A549 (cell line): ENCODE measurements around the gene TMEM267. TPM values are rescaled to one million over a fixed set of nuclear protein-coding genes. Genes with fewer than 3 reads are reported as not detected.

Experiments
- ATAC-seq, 2 experiments: fragments of 200-7000 bp in 1 of 2; fragments of >200 bp in 1 of 2; cut with Nextera tagmentation in 1 of 2; cut with Tn5 transposase in 1 of 2; 3 replicates each; pipeline versions ENCODE4 v1.8.0 to v1.9.1; 2018 to 2020; ENCODE audit warnings: mild to moderate bottlenecking in 1 of 2, moderate library complexity in 1 of 2
- CTCF ChIA-PET: fragments of 300-600 bp; sonication (Branson Sonifier 250); formaldehyde crosslinking; extraction: SDS; loops from one replicate; lab custom pipeline; 2021; ENCODE audit warnings: antibody characterized with exemption, inconsistent platforms; lab: Yijun Ruan, JAX
- POLR2A ChIA-PET: fragments of 350-600 bp; formaldehyde crosslinking; extraction: SDS; loops from one replicate; lab custom pipeline; 2021; ENCODE audit warnings: antibody characterized with exemption, inconsistent platforms; lab: Yijun Ruan, JAX
- DNase-seq, 2 experiments: peaks; one replicate each; pipeline versions ENCODE4 v3.0.0 to v3.0.0-alpha.2; 2011 to 2016; ENCODE audit warnings: low read depth in 1 of 2, low spot score in 1 of 2
- FAIRE-seq: peaks from 2 replicates; lab custom pipeline; 2011; peaks lifted over from hg19 to GRCh38; lab: Jason Lieb, UNC
- H3K27ac ChIP-seq, 2 experiments: fragments of >200 bp; sonication (Bioruptor Twin); formaldehyde crosslinking; 3 replicates each; pipeline ENCODE4 v1.5.1; 2016 to 2017
- H3K4me1 ChIP-seq: fragments of >200 bp; sonication (Bioruptor Twin); formaldehyde crosslinking; 3 replicates; pipeline ENCODE4 v1.6.1; 2016
- H3K4me2 ChIP-seq: fragments of >200 bp; sonication (Bioruptor Twin); formaldehyde crosslinking; 3 replicates; pipeline ENCODE4 v1.6.1; 2016
- H3K4me3 ChIP-seq: fragments of >200 bp; sonication (Bioruptor Twin); formaldehyde crosslinking; 3 replicates; pipeline ENCODE4 v1.5.1; 2016
- H3K9me3 ChIP-seq: fragments of >200 bp; sonication (Bioruptor Twin); formaldehyde crosslinking; 3 replicates; pipeline ENCODE4 v1.6.1; 2016
- ATOH8 ChIP-seq: fragments of 250-450 bp; sonication (Bioruptor Pico); IDR thresholded peaks from 2 replicates; pipeline ENCODE4 v1.5.0; 2020; ENCODE audit warnings: low read depth, mild to moderate bottlenecking, moderate library complexity
- CBX2 ChIP-seq: fragments of 200-600 bp; sonication (generic); IDR thresholded peaks from 2 replicates; pipeline ENCODE4 v1.6.1; 2016; ENCODE audit warnings: low read depth, mild to moderate bottlenecking, borderline replicate concordance
- CEBPB ChIP-seq, 2 experiments: fragments of >200 bp in 1 of 2; sonication (Bioruptor Twin) in 1 of 2; formaldehyde crosslinking in 1 of 2; IDR thresholded peaks; 2 replicates each; pipeline ENCODE4 v1.6.1; 2012 to 2016
- CTCF ChIP-seq: fragments of >200 bp; sonication (Bioruptor Twin); formaldehyde crosslinking; IDR thresholded peaks from 3 replicates; pipeline ENCODE4 v1.5.1; 2016
- EHF ChIP-seq: fragments of 250-450 bp; sonication (Bioruptor Pico); IDR thresholded peaks from 2 replicates; pipeline ENCODE4 v1.5.0; 2020; ENCODE audit warnings: mild to moderate bottlenecking
- EP300 ChIP-seq, 2 experiments: fragments of >200 bp; sonication (Bioruptor Twin); formaldehyde crosslinking; IDR thresholded peaks; 2 replicates in 1 of 2; 3 replicates in 1 of 2; pipeline ENCODE4 v1.6.1; 2016 to 2017
- ESRRA ChIP-seq: fragments of 150-350 bp; IDR thresholded peaks from 2 replicates; pipeline ENCODE4 v1.6.1; 2014; ENCODE audit warnings: mild to moderate bottlenecking, low read length, borderline replicate concordance
- HMGXB4 ChIP-seq: fragments of 250-450 bp; sonication (Bioruptor Pico); IDR thresholded peaks from 2 replicates; pipeline ENCODE4 v1.5.0; 2021; ENCODE audit warnings: mild to moderate bottlenecking, moderate library complexity, borderline replicate concordance
- HOXB13 ChIP-seq: fragments of 250-450 bp; sonication (Bioruptor Pico); IDR thresholded peaks from 2 replicates; pipeline ENCODE4 v1.5.0; 2020; ENCODE audit warnings: low read depth, mild to moderate bottlenecking, moderate library complexity
- HOXB5 ChIP-seq: fragments of 250-450 bp; sonication (Bioruptor Pico); IDR thresholded peaks from 2 replicates; pipeline ENCODE4 v1.5.0; 2020; ENCODE audit warnings: mild to moderate bottlenecking, moderate library complexity
- JUN ChIP-seq, 2 experiments: fragments of >200 bp; sonication (Bioruptor Twin); formaldehyde crosslinking; IDR thresholded peaks; 2 replicates in 1 of 2; 3 replicates in 1 of 2; pipeline ENCODE4 v1.6.1; 2016 to 2017
- JUNB ChIP-seq: fragments of >200 bp; sonication (Bioruptor Twin); formaldehyde crosslinking; IDR thresholded peaks from 2 replicates; pipeline ENCODE4 v1.6.1; 2016
- MAX ChIP-seq: IDR thresholded peaks from 2 replicates; pipeline ENCODE4 v1.6.1; 2012
- MYC ChIP-seq: IDR thresholded peaks from 2 replicates; pipeline ENCODE4 v1.6.1; 2012; ENCODE audit warnings: mild to moderate bottlenecking, inconsistent platforms, low read length, improper control_type of control experiment, borderline replicate concordance
- NR3C1 ChIP-seq: fragments of >200 bp; sonication (Bioruptor Twin); formaldehyde crosslinking; IDR thresholded peaks from 3 replicates; pipeline ENCODE4 v1.6.1; 2017
- USF2 ChIP-seq: fragments of 450-650 bp; IDR thresholded peaks from 2 replicates; pipeline ENCODE4 v1.6.1; 2014; ENCODE audit warnings: antibody characterized with exemption
- ZNF302 ChIP-seq: fragments of 250-450 bp; sonication (Bioruptor Pico); IDR thresholded peaks from 2 replicates; pipeline ENCODE4 v1.9.0; 2021; ENCODE audit warnings: inconsistent platforms, mild to moderate bottlenecking, moderate library complexity
- ZSCAN20 ChIP-seq: fragments of 250-450 bp; sonication (Bioruptor Pico); IDR thresholded peaks from 2 replicates; pipeline ENCODE4 v1.8.0; 2022; ENCODE audit warnings: mild to moderate bottlenecking, moderate library complexity
- WGBS: methylation state at CpG from one replicate; pipeline ENCODE4 v1.1.6; 2017; ENCODE audit errors: missing lambda C conversion rate; 5-methylcytosine and 5-hydroxymethylcytosine counted together
- polyA plus RNA-seq, 4 experiments: library from polyadenylated mRNA; depleted of rRNA in 3 of 4; stranded (reverse); fragments of >200 nt; fragmentation: RNase III in 1 of 4; extraction: RNeasy Plus Mini Kit Qiagen cat#74134 plus additional on column Dnase treatment in 1 of 4; gene quantifications; 2 replicates in 3 of 4; 3 replicates in 1 of 4; pipeline ENCODE4 v1.2.3, GENCODE V29; 2011 to 2017

The TMEM267 gene
- polyA plus RNA-seq, 2 of the 4 experiments (the other 2 are of a cell fraction), result 15.8 to 46.1 TPM

- no peak for DNase-seq
- 0 out of 6 replicates have a peak, but pooled peaks of 1 of the 2 experiments have one; percentile 41 for ATAC-seq
- no peak for FAIRE-seq
- CTCF ChIA-PET, result interaction anchor here (1.3 kb wide), 1 partner anchor 13 kb away, joined by 5 read pairs; the partner anchor contains the start of gene TMEM267
- no peaks in the 10 kb centered on the region for H3K9me3 ChIP-seq
- POLR2A ChIA-PET, result interaction anchor here (0.6 to 0.8 kb wide), 2 partner anchors 14 kb away, joined by 3 read pairs; partner anchors contain the start of gene TMEM267
- no peak overlapping the region for H3K27ac ChIP-seq
- TF ChIP-seq ZNF302 (no peak), MYC (no peak), ZSCAN20 (CRISPR knock-in tag) (no peak), EHF (CRISPR knock-in tag) (no peak), ATOH8 (CRISPR knock-in tag) (no peak), EP300 (IDR thresholded peaks at IDR 0.05) (no peak), HOXB13 (CRISPR knock-in tag) (no peak), HOXB5 (no peak), CTCF (no peak), ESRRA (no peak), NR3C1 (no peak), JUNB (no peak), CBX2 (no peak)
- WGBS, result 78% methylated on average over 5 of the region's 5 CpGs
- H3K4me3 ChIP-seq, result no peak overlapping the region
- H3K4me1 ChIP-seq, result no peaks in the 10 kb centered on the region
- H3K4me2 ChIP-seq, result no peak overlapping the region
These were observed 13.8 kb upstream of the TMEM267 start for GRCh38 chr5:43497311-43498104.

- FAIRE-seq, result peak; percentile 18
- POLR2A ChIA-PET, result interaction anchor here (1.5 kb wide), 1 partner anchor 23 kb away, joined by 4 read pairs; the partner anchor contains the start of gene C5orf34
- WGBS, result 93% methylated on average over 1 of the region's 1 CpG
These were observed 7.7 kb upstream of the TMEM267 start for GRCh38 chr5:43491326-43491725.

GRCh38 chr5:43486353-43486752 lies 2.7 kb upstream of the TMEM267 start:
- Histone ChIP-seq H3K27ac (no peak overlapping the region), H3K9me3 (no peaks in the 10 kb centered on the region), H3K4me2 (no peak overlapping the region), H3K4me3 (no peak overlapping the region), H3K4me1 (peaks cover 22% of the 10 kb centered on the region)
- CTCF ChIA-PET, result interaction anchor here (0.5 to 3.6 kb wide), 5 partner anchors 58 to 209 kb away, joined by 3 to 55 read pairs (median 4); no protein-coding TSS in a partner anchor
- FAIRE-seq (no peak), DNase-seq (no peak), ATAC-seq (no peak)
- 74% methylated on average over 3 of the region's 3 CpGs for WGBS
- TF ChIP-seq USF2 (no peak), HMGXB4 (CRISPR knock-in tag) (no peak), JUN (IDR thresholded peaks at IDR 0.05) (no peak), HOXB5 (no peak)
- POLR2A ChIA-PET, result no interaction called here

More at GRCh38 chr5:43491326-43491725, 7.7 kb upstream of the TMEM267 start:
- H3K4me1 ChIP-seq, result no peaks in the 10 kb centered on the region
- H3K4me2 ChIP-seq, result no peak overlapping the region
- H3K27ac ChIP-seq, result no peak overlapping the region
- DNase-seq, result no peak
- CTCF ChIA-PET, result interaction anchor here (0.6 to 1.0 kb wide), 2 partner anchors 102 to 498 kb away, joined by 3 to 4 read pairs; no protein-coding TSS in a partner anchor
- H3K9me3 ChIP-seq, result no peaks in the 10 kb centered on the region
- no peak for ATAC-seq
- no peak for TF ChIP-seq MAX
- peak in 1 of 2 experiments; percentile 39; a peak in 1 of 4 replicates for TF ChIP-seq CEBPB (IDR thresholded peaks at IDR 0.05)
- no peak for TF ChIP-seq EP300 (IDR thresholded peaks at IDR 0.05)
- no peak overlapping the region for H3K4me3 ChIP-seq
